GM19023 (cell line): ENCODE results near the gene SH3RF2.
"Not testable (repeated sequence)": the region's sequence is repeated elsewhere in the genome, so short reads cannot be mapped to it uniquely, and the experiment has no call there.

Experiments
- ATAC-seq: cut with Tn5 transposase; IDR thresholded peaks from one replicate; pipeline ENCODE4 v1.9.1; 2021; ENCODE audit warnings: mild to moderate bottlenecking, moderate library complexity; ENCODE audit not compliant: unreplicated experiment

Gene SH3RF2

GRCh38 chr5:145936401-145937131 lies at the start of gene SH3RF2:
Gene SH3RF2 (plus strand): TSS chr5:145936578. CDS start chr5:145937929, 1,351 bp downstream.
- no peak for ATAC-seq

- no peak for ATAC-seq
Measured at GRCh38 chr5:145887217-145887616, 49.2 kb upstream of the SH3RF2 start.

GRCh38 chr5:145887976-145888574 lies 48.3 kb upstream of the SH3RF2 start:
- no peak for ATAC-seq

- ATAC-seq, result no peak
Measured at GRCh38 chr5:145889611-145890010, 46.8 kb upstream of the SH3RF2 start.

GRCh38 chr5:145891378-145891777 lies 45.0 kb upstream of the SH3RF2 start:
- ATAC-seq, result not testable (repeated sequence)

- no peak for ATAC-seq
Measured at GRCh38 chr5:145898171-145898570, 38.2 kb upstream of the SH3RF2 start.

- ATAC-seq, result no peak
Measured at GRCh38 chr5:145902421-145902820, 34.0 kb upstream of the SH3RF2 start.

- ATAC-seq, result no peak
Measured at GRCh38 chr5:145903113-145903512, 33.3 kb upstream of the SH3RF2 start.

- no peak for ATAC-seq
Measured at GRCh38 chr5:145903867-145904266, 32.5 kb upstream of the SH3RF2 start.

- ATAC-seq, result no peak
Measured at GRCh38 chr5:145904743-145905142, 31.6 kb upstream of the SH3RF2 start.

GRCh38 chr5:145906401-145906800 lies 30.0 kb upstream of the SH3RF2 start:
- ATAC-seq, result no peak

GRCh38 chr5:145908206-145908960 lies 28.0 kb upstream of the SH3RF2 start:
- no peak for ATAC-seq

GRCh38 chr5:145911164-145911563 lies 25.2 kb upstream of the SH3RF2 start:
- no peak for ATAC-seq

GRCh38 chr5:145912019-145912418 lies 24.4 kb upstream of the SH3RF2 start:
- no peak for ATAC-seq

- no peak for ATAC-seq
Measured at GRCh38 chr5:145912594-145912993, 23.8 kb upstream of the SH3RF2 start.

GRCh38 chr5:145913701-145914100 lies 22.7 kb upstream of the SH3RF2 start:
- ATAC-seq, result no peak

GRCh38 chr5:145915970-145916638 lies 20.3 kb upstream of the SH3RF2 start:
- no peak for ATAC-seq

- no peak for ATAC-seq
Measured at GRCh38 chr5:145917288-145917687, 19.1 kb upstream of the SH3RF2 start.

GRCh38 chr5:145918397-145918796 lies 18.0 kb upstream of the SH3RF2 start:
- ATAC-seq, result no peak

- ATAC-seq, result no peak
Measured at GRCh38 chr5:145919413-145919812, 17.0 kb upstream of the SH3RF2 start.

- ATAC-seq, result no peak
Measured at GRCh38 chr5:145920542-145921210, 15.7 kb upstream of the SH3RF2 start.
